GM23338 (cell line): ENCODE measurements around the gene NEIL3. TPM values are rescaled to one million over a fixed set of nuclear protein-coding genes. Genes with fewer than 3 reads are reported as not detected.

ENCODE experiments used
- ATAC-seq: fragments of 200-7000 bp; cut with Tn5 transposase; 3 replicates; pipeline ENCODE4 v1.9.1; 2020
- DNase-seq: peaks from one replicate; pipeline ENCODE4 v3.0.0-alpha.2; 2015; ENCODE audit warnings: low spot score
- H2AFZ ChIP-seq: fragments of 200-600 bp; sonication (generic); 2 replicates; pipeline ENCODE4 v1.8.0; 2016; ENCODE audit warnings: antibody characterized with exemption, mild to moderate bottlenecking, moderate library complexity
- H3F3A ChIP-seq: fragments of 200-600 bp; sonication (generic); replicated peaks from 2 replicates; pipeline ENCODE4 v1.8.0; 2017; ENCODE audit warnings: antibody characterized with exemption, mixed run types, low read depth
- H3K27ac ChIP-seq: fragments of 200-600 bp; sonication (generic); 2 replicates; pipeline ENCODE4 v1.6.1; 2016; ENCODE audit warnings: low read depth
- H3K27me3 ChIP-seq: fragments of 200-600 bp; sonication (generic); 2 replicates; pipeline ENCODE4 v1.8.0; 2016; ENCODE audit warnings: mild to moderate bottlenecking, mixed run types, moderate library complexity; ENCODE audit not compliant: insufficient read depth
- H3K36me3 ChIP-seq: fragments of 200-600 bp; sonication (generic); 2 replicates; pipeline ENCODE4 v1.8.0; 2016; ENCODE audit warnings: mild to moderate bottlenecking; ENCODE audit not compliant: insufficient read depth
- H3K4me1 ChIP-seq: fragments of 200-600 bp; sonication (generic); 2 replicates; pipeline ENCODE4 v1.8.0; 2016; ENCODE audit warnings: mild to moderate bottlenecking, moderate library complexity; ENCODE audit not compliant: insufficient read depth
- H3K4me2 ChIP-seq: fragments of 200-600 bp; sonication (generic); 2 replicates; pipeline ENCODE4 v1.7.1; 2017; ENCODE audit warnings: mixed run types
- H3K4me3 ChIP-seq: fragments of 200-600 bp; sonication (generic); 2 replicates; pipeline ENCODE4 v1.6.1; 2016; ENCODE audit warnings: mixed run types
- H3K79me2 ChIP-seq: fragments of 200-600 bp; sonication (generic); replicated peaks from 2 replicates; pipeline ENCODE4 v1.8.0; 2017; ENCODE audit warnings: mild to moderate bottlenecking; ENCODE audit not compliant: insufficient read depth
- H3K9me2 ChIP-seq: fragments of 200-600 bp; sonication (generic); 2 replicates; pipeline ENCODE4 v1.8.0; 2017; ENCODE audit not compliant: insufficient read depth
- H4K20me1 ChIP-seq: fragments of 200-600 bp; sonication (generic); replicated peaks from 2 replicates; pipeline ENCODE4 v1.8.0; 2017; ENCODE audit warnings: mild to moderate bottlenecking; ENCODE audit not compliant: insufficient read depth
- H3K27ac Mint-ChIP-seq: 2 replicates; pipeline ENCODE4 v1.8.0; 2020; ENCODE audit warnings: inconsistent platforms, mild to moderate bottlenecking, moderate library complexity, mixed read lengths
- H3K27me3 Mint-ChIP-seq: 3 replicates; pipeline ENCODE4 v1.8.0; 2022; ENCODE audit warnings: low read depth, mild to moderate bottlenecking, moderate library complexity, mixed read lengths, inconsistent platforms; ENCODE audit not compliant: insufficient read depth, poor library complexity
- H3K36me3 Mint-ChIP-seq: 3 replicates; pipeline ENCODE4 v1.8.0; 2021; ENCODE audit warnings: low read depth, mild to moderate bottlenecking, inconsistent platforms, moderate library complexity, mixed read lengths
- H3K4me1 Mint-ChIP-seq: 3 replicates; pipeline ENCODE4 v1.8.0; 2020; ENCODE audit warnings: mild to moderate bottlenecking, inconsistent platforms, mixed read lengths
- H3K4me3 Mint-ChIP-seq: 3 replicates; pipeline ENCODE4 v1.8.0; 2021; ENCODE audit warnings: moderate library complexity, mild to moderate bottlenecking, inconsistent platforms, mixed read lengths
- H3K9me3 Mint-ChIP-seq: 3 replicates; pipeline ENCODE4 v1.8.0; 2020; ENCODE audit warnings: moderate library complexity, mild to moderate bottlenecking, inconsistent platforms, mixed read lengths
- CREB1 ChIP-seq: fragments of 250-450 bp; sonication (Bioruptor Pico); IDR thresholded peaks from 2 replicates; pipeline ENCODE4 v1.5.0; 2020; ENCODE audit warnings: low read depth, mild to moderate bottlenecking, moderate library complexity
- EZH2 ChIP-seq: fragments of 200-600 bp; sonication (generic); IDR thresholded peaks from one replicate; pipeline ENCODE4 v1.8.0; 2017; ENCODE audit warnings: antibody characterized with exemption, mild to moderate bottlenecking, low read depth; ENCODE audit not compliant: unreplicated experiment
- POLR2AphosphoS5 ChIP-seq: IDR thresholded peaks from 2 replicates; pipeline ENCODE4 v1.6.1; 2016; ENCODE audit warnings: antibody characterized with exemption, low read depth
- REST ChIP-seq: IDR thresholded peaks from one replicate; pipeline ENCODE4 v1.6.1; 2018; ENCODE audit warnings: antibody characterized with exemption; ENCODE audit not compliant: unreplicated experiment
- ZNF331 ChIP-seq: fragments of 250-450 bp; sonication (Bioruptor Pico); IDR thresholded peaks from 2 replicates; pipeline ENCODE4 v1.5.0; 2020; ENCODE audit warnings: low read depth, mild to moderate bottlenecking, moderate library complexity
- polyA plus RNA-seq: library from polyadenylated mRNA; unstranded; fragments of >200 nt; fragmentation: Nextera tagmentation; extraction: Ambion mirVana; gene quantifications from 2 replicates; pipeline ENCODE4 v1.2.1, GENCODE V29; 2016
- total RNA-seq: library from RNA; depleted of rRNA; stranded (reverse); fragments of >200 nt; shearing (Covaris generic); gene quantifications from 2 replicates; pipeline ENCODE4 v1.2.3, GENCODE V29; 2014
- TF ChIP-seq, protein P1 (sequence below), 2 experiments: fragments of 200-600 bp in 1 of 2; sonication (generic) in 1 of 2; conservative IDR thresholded peaks; 2 replicates each; pipeline versions ENCODE4 v1.5.1 to v1.6.1; 2016 to 2017; ENCODE audit warnings: antibody characterized with exemption in 2 of 2, low read depth in 2 of 2, mild to moderate bottlenecking in 2 of 2, moderate library complexity in 1 of 2

NEIL3 gene
- total and polyA plus RNA-seq, 2 experiments from 2014 or later: 11.8 to 15.4 TPM

GRCh38 chr4:177375372-177375771, 65.7 kb downstream of the NEIL3 start (continued):
- no peak for TF ChIP-seq REST
- TF ChIP-seq EZH2: no peak
- TF ChIP-seq, protein P1, sequence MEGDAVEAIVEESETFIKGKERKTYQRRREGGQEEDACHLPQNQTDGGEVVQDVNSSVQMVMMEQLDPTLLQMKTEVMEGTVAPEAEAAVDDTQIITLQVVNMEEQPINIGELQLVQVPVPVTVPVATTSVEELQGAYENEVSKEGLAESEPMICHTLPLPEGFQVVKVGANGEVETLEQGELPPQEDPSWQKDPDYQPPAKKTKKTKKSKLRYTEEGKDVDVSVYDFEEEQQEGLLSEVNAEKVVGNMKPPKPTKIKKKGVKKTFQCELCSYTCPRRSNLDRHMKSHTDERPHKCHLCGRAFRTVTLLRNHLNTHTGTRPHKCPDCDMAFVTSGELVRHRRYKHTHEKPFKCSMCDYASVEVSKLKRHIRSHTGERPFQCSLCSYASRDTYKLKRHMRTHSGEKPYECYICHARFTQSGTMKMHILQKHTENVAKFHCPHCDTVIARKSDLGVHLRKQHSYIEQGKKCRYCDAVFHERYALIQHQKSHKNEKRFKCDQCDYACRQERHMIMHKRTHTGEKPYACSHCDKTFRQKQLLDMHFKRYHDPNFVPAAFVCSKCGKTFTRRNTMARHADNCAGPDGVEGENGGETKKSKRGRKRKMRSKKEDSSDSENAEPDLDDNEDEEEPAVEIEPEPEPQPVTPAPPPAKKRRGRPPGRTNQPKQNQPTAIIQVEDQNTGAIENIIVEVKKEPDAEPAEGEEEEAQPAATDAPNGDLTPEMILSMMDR (conservative IDR thresholded peaks at IDR 0.05; ENCODE audit: low read depth in 2 of 2): no peak
- no peak for TF ChIP-seq ZNF331 (CRISPR knock-in tag)

GRCh38 chr4:177376024-177376423, 66.3 kb downstream of the NEIL3 start:
- H3K4me1 ChIP-seq: peaks cover 5% of the 10 kb centered on the region; the same call in 1 of the 2 replicates
- peaks cover 16% of the 10 kb centered on the region; the same call in 2 of the 3 replicates for H3K4me1 Mint-ChIP-seq

More at GRCh38 chr4:177376024-177376423, 66.3 kb downstream of the NEIL3 start:
- Mint-ChIP-seq H3K4me3 (no peak overlapping the region), H3K9me3 (peaks cover 2% of the 10 kb centered on the region; the same call in 2 of the 3 replicates), H3K36me3 (peaks cover 2% of the 10 kb centered on the region; the same call in 2 of the 3 replicates), H3K27me3 (peaks cover 1% of the 10 kb centered on the region), H3K27ac (no peak overlapping the region)
- TF ChIP-seq CREB1 (CRISPR knock-in tag) (no peak), POLR2AphosphoS5 (no peak)
- TF ChIP-seq, protein P1 (conservative IDR thresholded peaks at IDR 0.05; ENCODE audit: low read depth in 2 of 2): peak in 1 of 2 experiments; percentile 37; a peak in 2 of 4 replicates
- DNase-seq (peak; percentile 34), ATAC-seq (peak; percentile 41)
- no peaks in the 10 kb centered on the region for H4K20me1 ChIP-seq
- H3K4me3 ChIP-seq: no peak overlapping the region
- H3K36me3 ChIP-seq: no peaks in the 10 kb centered on the region
- no peaks in the 10 kb centered on the region for H3F3A ChIP-seq
- H2AFZ ChIP-seq: no peak overlapping the region
- H3K9me2 ChIP-seq: no peaks in the 10 kb centered on the region
- H3K4me2 ChIP-seq: no peak overlapping the region
- H3K79me2 ChIP-seq: no peaks in the 10 kb centered on the region
- H3K27ac ChIP-seq: no peak overlapping the region
- no peaks in the 10 kb centered on the region for H3K27me3 ChIP-seq
